Measurements from ENCODE around the gene STK10. TPM values are rescaled to one million over a fixed set of nuclear protein-coding genes. Genes with fewer than 3 reads are reported as not detected.
A peak's percentile ranks its signal among the peaks of the same experiment; 100 is the strongest.

Gene STK10
- polyA plus RNA-seq, 3 donors = 21.5 to 180 (median 47.4) TPM

DNA sequence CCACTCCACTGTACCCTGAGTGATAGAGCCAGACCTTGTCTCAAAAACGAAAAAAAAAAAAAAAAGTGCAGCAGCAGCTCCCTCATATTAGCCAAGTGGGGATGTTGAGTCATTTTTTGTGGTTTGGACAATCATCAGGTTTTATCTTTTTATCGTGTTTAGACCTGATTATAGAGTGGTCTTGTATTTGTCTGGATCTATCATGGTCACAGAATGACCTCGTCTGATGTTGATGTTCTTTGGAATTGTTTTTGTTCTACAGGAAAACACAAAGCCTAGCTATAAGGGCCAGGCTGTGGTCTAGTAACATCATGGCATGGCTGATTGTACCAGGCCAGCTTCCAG is 179.9 kb downstream of the STK10 start:
- Histone ChIP-seq H3K79me2 (ENCODE audit: insufficient read depth, low read length) (peaks cover 45% of the 10 kb centered on the region), H3K27me3 (ENCODE audit: control insufficient read depth in 2 of 2, insufficient read depth in 2 of 2, low read length in 2 of 2) (no peaks in the 10 kb centered on the region), H3K4me2 (replicated peaks; ENCODE audit: extremely low read depth, low read length, poor library complexity, severe bottlenecking) (no peak overlapping the region), H3K9ac (ENCODE audit: insufficient read depth, low read length, poor library complexity, severe bottlenecking) (no peak overlapping the region), H4K20me1 (ENCODE audit: insufficient read depth, low read length) (peaks cover 15% of the 10 kb centered on the region), H3K4me3 (replicated peaks in 1 of 3; ENCODE audit: low read depth in 2 of 3, low read length in 3 of 3) (no peak overlapping the region), H2AFZ (ENCODE audit: insufficient read depth, low read depth, low read length, poor library complexity, severe bottlenecking) (no peak overlapping the region), H3K27ac (ENCODE audit: low read depth in 1 of 2, low read length in 2 of 2) (no peak overlapping the region), H3K36me3 (replicated peaks in 1 of 2; ENCODE audit: control insufficient read depth in 1 of 2, insufficient read depth in 2 of 2, low read length in 2 of 2) (no peaks in the 10 kb centered on the region), H3K4me1 (ENCODE audit: control insufficient read depth in 1 of 2, insufficient read depth in 2 of 2, low read length in 2 of 2) (peaks cover 34 to 40% of the 10 kb centered on the region in 2 donors), H3K9me3 (replicated peaks in 1 of 2; ENCODE audit: control insufficient read depth in 1 of 2, insufficient read depth in 1 of 2, low read length in 2 of 2) (no peaks in the 10 kb centered on the region)
- Mint-ChIP-seq H3K4me1 (peaks cover 32% of the 10 kb centered on the region), H3K36me3 (no peaks in the 10 kb centered on the region), H3K27me3 (ENCODE audit: low read depth in 3 of 3) (no peaks in the 10 kb centered on the region), H3K27ac (peak overlapping the region in 1 of 7 donors; percentile 100), H3K9me3 (peaks cover 0 to 2% (median 0%) of the 10 kb centered on the region in 7 donors), H3K4me3 (peak overlapping the region in 1 of 2 donors; percentile 98)
- peak in 1 of 3 donors; percentile 11 for DNase-seq
- WGBS (ENCODE audit: insufficient coverage) = 75% methylated on average over 2 of the region's 3 CpGs
- TF ChIP-seq, protein P1, sequence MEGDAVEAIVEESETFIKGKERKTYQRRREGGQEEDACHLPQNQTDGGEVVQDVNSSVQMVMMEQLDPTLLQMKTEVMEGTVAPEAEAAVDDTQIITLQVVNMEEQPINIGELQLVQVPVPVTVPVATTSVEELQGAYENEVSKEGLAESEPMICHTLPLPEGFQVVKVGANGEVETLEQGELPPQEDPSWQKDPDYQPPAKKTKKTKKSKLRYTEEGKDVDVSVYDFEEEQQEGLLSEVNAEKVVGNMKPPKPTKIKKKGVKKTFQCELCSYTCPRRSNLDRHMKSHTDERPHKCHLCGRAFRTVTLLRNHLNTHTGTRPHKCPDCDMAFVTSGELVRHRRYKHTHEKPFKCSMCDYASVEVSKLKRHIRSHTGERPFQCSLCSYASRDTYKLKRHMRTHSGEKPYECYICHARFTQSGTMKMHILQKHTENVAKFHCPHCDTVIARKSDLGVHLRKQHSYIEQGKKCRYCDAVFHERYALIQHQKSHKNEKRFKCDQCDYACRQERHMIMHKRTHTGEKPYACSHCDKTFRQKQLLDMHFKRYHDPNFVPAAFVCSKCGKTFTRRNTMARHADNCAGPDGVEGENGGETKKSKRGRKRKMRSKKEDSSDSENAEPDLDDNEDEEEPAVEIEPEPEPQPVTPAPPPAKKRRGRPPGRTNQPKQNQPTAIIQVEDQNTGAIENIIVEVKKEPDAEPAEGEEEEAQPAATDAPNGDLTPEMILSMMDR (IDR thresholded peaks at IDR 0.05) = no peak
- intact Hi-C loops (cut with micrococcal nuclease) = loop anchor here (5.0 to 10.0 kb wide), 3 partner anchors 97 to 621 kb away; partner anchors contain the start of genes NPM1 (in 1 of the 2) and UBTD2 (in 1 of the 2)

DNA sequence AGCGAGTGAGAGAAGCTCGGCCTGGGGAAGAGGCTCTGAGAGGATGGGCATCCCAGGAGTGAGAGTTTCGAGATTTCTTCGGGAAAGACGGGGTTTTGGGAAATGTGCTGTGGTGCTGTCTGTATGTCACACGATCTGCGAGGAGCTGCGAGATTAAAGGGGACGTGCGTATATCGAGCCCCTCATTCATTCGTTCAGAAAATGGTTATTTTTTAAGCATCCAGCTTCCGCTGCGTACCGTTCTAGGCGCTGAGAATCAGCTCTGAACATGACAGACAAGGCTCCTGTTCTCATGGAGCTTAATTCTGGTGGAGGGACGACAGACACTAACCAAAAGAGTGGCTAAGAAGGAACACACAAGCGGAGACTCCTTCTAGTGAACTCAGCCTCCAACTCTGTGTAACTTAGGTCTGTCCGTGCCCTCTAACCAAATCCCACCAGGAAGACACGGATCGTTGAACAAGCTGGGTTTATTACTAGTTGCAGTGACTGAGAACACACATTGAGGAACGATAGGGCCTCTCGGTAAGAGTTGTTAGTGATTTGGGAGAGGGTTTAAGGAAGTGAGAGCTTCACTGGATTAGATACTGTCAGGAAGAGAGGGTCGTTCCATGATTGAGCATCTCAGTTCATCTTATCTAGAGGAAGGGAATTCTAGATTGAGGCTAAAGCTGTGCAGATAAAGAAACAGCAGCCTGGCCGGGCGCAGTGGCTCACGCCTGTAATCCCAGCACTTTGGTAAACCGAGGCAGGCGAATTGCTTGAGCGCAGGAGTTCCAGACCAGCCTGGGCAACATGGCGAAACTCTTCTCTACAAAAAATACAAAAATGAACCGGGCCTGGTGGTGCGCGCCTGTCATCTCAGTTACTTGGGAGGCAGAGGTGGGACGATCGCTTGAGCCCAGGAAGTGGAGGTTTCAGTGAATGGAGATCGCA is 180.6 kb downstream of the STK10 start:
- Mint-ChIP-seq H3K4me3 (peak overlapping the region; percentile 98 to 99), H3K36me3 (no peaks in the 10 kb centered on the region), H3K27ac (peak overlapping the region; percentile 96 to 100 (median 99)), H3K9me3 (peaks cover 0 to 2% (median 0%) of the 10 kb centered on the region in 7 donors), H3K4me1 (peaks cover 39% of the 10 kb centered on the region), H3K27me3 (ENCODE audit: low read depth in 3 of 3) (no peaks in the 10 kb centered on the region)
- H3K9ac ChIP-seq (ENCODE audit: insufficient read depth, low read length, poor library complexity, severe bottlenecking) = peak overlapping the region; percentile 94
- intact Hi-C loops (cut with micrococcal nuclease) = loop anchor here (5.0 to 10.0 kb wide), 3 partner anchors 97 to 620 kb away; partner anchors contain the start of genes NPM1 (in 1 of the 2) and UBTD2 (in 1 of the 2)
- H3K4me2 ChIP-seq (replicated peaks; ENCODE audit: extremely low read depth, low read length, poor library complexity, severe bottlenecking) = peak overlapping the region; percentile 89
- DNase-seq = peak in 2 of 3 donors; percentile 33 to 46
- peak overlapping the region; percentile 92 to 97 for H3K27ac ChIP-seq (ENCODE audit: low read depth in 1 of 2, low read length in 2 of 2)
- peaks cover 22% of the 10 kb centered on the region for H4K20me1 ChIP-seq (ENCODE audit: insufficient read depth, low read length)
- no peaks in the 10 kb centered on the region for H3K9me3 ChIP-seq (replicated peaks in 1 of 2; ENCODE audit: control insufficient read depth in 1 of 2, insufficient read depth in 1 of 2, low read length in 2 of 2)
- H3K4me3 ChIP-seq (replicated peaks in 1 of 3; ENCODE audit: low read depth in 2 of 3, low read length in 3 of 3) = peak overlapping the region; percentile 61 to 100 (median 93)
- peaks cover 51% of the 10 kb centered on the region for H3K79me2 ChIP-seq (ENCODE audit: insufficient read depth, low read length)
- peaks cover 41 to 47% of the 10 kb centered on the region in 2 donors for H3K4me1 ChIP-seq (ENCODE audit: control insufficient read depth in 1 of 2, insufficient read depth in 2 of 2, low read length in 2 of 2)
- WGBS (ENCODE audit: insufficient coverage) = 23% methylated on average over 27 of the region's 37 CpGs
- H3K27me3 ChIP-seq (ENCODE audit: control insufficient read depth in 2 of 2, insufficient read depth in 2 of 2, low read length in 2 of 2) = no peaks in the 10 kb centered on the region
- H3K36me3 ChIP-seq (replicated peaks in 1 of 2; ENCODE audit: control insufficient read depth in 1 of 2, insufficient read depth in 2 of 2, low read length in 2 of 2) = no peaks in the 10 kb centered on the region
- peak overlapping the region; percentile 99 for H2AFZ ChIP-seq (ENCODE audit: insufficient read depth, low read depth, low read length, poor library complexity, severe bottlenecking)
- TF ChIP-seq, protein P1 (IDR thresholded peaks at IDR 0.05) = no peak
